Measurements from ENCODE around the gene ENPP6. TPM values are rescaled to one million over a fixed set of nuclear protein-coding genes. Genes with fewer than 3 reads are reported as not detected.

ENPP6 gene
- total RNA-seq, 4 donors from 2014 or later = 0.07 to 0.56 (median 0.20) TPM; not detected in 1

DNA sequence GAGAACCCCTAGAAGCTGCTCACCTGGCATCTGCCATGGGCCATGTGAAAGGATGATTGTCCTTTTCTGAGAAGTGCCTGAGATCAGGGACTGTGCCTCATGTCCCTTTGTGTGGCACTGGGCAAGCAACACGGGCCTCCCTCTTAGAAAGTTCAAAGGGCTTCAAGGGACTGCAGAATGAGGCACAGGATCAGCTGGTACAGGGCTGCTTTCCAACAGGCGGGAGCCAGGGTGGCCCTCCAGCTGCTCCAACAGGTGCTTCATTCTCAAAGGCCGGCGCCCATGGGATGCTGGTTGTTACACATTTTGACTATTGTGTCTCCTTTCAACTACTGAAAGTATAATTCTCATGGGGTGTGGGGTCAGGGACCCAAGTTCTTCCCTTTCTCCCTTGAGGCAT lies 114.7 kb downstream of the ENPP6 start:
- Histone ChIP-seq H3K9me3 (no peaks in the 10 kb centered on the region), H3K4me1 (no peaks in the 10 kb centered on the region)
- in situ Hi-C loops (cut with MboI; ENCODE audit: low sequenced_read_pairs in 4 of 4) = no loop called here

DNA sequence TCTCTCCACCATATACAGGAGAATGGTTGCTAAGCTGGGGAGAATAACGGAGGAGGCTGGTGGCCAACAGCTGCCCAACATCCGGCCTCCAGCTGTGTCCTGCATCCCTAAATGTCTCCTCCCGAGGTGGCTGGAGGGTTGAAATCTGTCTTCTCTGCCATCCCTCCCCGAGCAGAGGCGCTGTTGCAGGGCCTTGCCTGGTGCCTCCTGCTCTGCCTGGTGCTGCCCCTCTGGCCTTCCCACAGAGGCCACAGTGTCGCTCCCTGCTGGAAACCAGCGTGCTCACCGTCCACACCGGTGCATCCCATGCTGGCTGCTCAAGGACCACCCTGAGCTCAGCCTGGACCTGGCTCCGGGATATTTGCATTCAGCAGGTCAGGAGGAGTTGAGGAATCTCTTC lies 115.2 kb downstream of the ENPP6 start:
- Histone ChIP-seq H3K4me1 (no peaks in the 10 kb centered on the region), H3K9me3 (no peaks in the 10 kb centered on the region), H3K36me3 (no peaks in the 10 kb centered on the region), H3K4me3 (no peak overlapping the region), H3K27me3 (peaks cover 0 to 2% (median 0%) of the 10 kb centered on the region in 3 donors), H3K27ac (no peak overlapping the region)
- in situ Hi-C loops (cut with MboI; ENCODE audit: low sequenced_read_pairs in 4 of 4) = no loop called here
- TF ChIP-seq CTCF (IDR thresholded peaks at IDR 0.05 in 4 of 5, conservative IDR thresholded peaks at IDR 0.05 in 1 of 5) (no peak), POLR2A (IDR thresholded peaks at IDR 0.05) (no peak)
- no peak for DNase-seq
- no peak for ATAC-seq
- intact Hi-C loops (cut with DNase I; ENCODE audit: low total_unique reads) = no loop called here

More for the DNA sequence above, 114.7 kb downstream of the ENPP6 start:
- Histone ChIP-seq H3K27me3 (peaks cover 0 to 2% (median 0%) of the 10 kb centered on the region in 3 donors), H3K36me3 (no peaks in the 10 kb centered on the region), H3K4me3 (no peak overlapping the region), H3K27ac (no peak overlapping the region)
- intact Hi-C loops (cut with DNase I; ENCODE audit: low total_unique reads) = no loop called here
- no peak for ATAC-seq
- DNase-seq = no peak
- no peak for TF ChIP-seq CTCF (IDR thresholded peaks at IDR 0.05 in 4 of 5, conservative IDR thresholded peaks at IDR 0.05 in 1 of 5)
- TF ChIP-seq POLR2A (IDR thresholded peaks at IDR 0.05) = no peak

DNA sequence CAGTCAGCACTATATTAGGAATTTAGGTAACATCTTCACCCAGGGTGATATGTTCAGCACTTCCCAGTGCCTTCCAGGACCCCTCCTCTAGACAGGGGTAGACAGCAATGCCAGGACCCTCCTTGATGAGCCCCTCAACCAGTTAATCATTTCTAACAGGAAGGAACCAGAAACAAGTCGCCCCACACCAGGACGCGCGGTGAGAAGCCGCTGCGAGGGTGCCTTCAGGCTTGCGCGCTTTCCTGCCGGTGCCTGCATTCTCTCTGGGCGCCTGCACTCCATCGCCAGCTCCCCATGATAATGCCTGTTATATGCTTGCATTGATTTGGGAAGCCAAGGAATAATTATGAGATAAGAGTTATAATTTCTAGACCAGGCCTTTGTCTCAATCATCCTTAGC lies 116.0 kb downstream of the ENPP6 start:
- Histone ChIP-seq H3K4me1 (no peaks in the 10 kb centered on the region), H3K36me3 (no peaks in the 10 kb centered on the region), H3K4me3 (no peak overlapping the region), H3K27me3 (peaks cover 0 to 7% (median 2%) of the 10 kb centered on the region in 3 donors), H3K9me3 (no peaks in the 10 kb centered on the region), H3K27ac (no peak overlapping the region)
- DNase-seq (no peak), ATAC-seq (no peak)
- in situ Hi-C loops (cut with MboI; ENCODE audit: low sequenced_read_pairs in 4 of 4) (no loop called here), intact Hi-C loops (cut with DNase I; ENCODE audit: low total_unique reads) (no loop called here)
- TF ChIP-seq CTCF (IDR thresholded peaks at IDR 0.05 in 4 of 5, conservative IDR thresholded peaks at IDR 0.05 in 1 of 5) (no peak), POLR2A (IDR thresholded peaks at IDR 0.05) (no peak)

DNA sequence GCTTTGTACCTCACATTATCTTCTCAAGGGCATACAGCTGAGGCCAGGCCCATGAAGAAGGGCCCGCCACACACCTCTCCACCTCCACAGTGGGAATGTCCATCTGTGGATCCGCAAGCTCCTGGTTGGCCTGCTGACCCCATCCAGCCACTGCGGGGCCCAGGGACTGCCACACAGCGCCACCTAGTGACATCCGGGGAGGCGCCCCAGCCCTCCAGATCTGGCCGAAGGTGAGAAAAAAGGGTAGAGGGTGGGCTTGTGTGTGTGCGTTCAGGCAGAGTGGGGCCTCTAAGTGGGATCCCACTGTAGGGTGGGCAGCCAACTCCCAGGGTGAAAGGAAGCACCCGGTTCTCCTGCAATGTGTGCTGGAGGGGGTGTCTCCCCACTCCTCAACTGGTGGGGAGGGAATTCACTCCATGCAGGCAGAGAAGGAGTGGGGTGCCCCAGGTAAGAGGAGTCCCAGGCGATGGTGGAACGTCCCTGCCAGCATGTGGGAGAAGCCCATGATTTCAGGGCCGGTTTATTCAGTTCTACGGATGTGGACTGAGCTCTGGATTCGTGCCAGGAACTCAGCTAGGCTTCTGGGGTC lies 117.3 kb downstream of the ENPP6 start:
- TF ChIP-seq POLR2A (IDR thresholded peaks at IDR 0.05) = no peak
- peak in 3 of 5 experiments; percentile 44 to 58 (median 53) for TF ChIP-seq CTCF (IDR thresholded peaks at IDR 0.05 in 4 of 5, conservative IDR thresholded peaks at IDR 0.05 in 1 of 5)
- Histone ChIP-seq H3K27ac (no peak overlapping the region), H3K4me3 (no peak overlapping the region), H3K9me3 (no peaks in the 10 kb centered on the region), H3K36me3 (no peaks in the 10 kb centered on the region), H3K27me3 (peaks cover 0 to 8% (median 2%) of the 10 kb centered on the region in 3 donors), H3K4me1 (no peaks in the 10 kb centered on the region)
- intact Hi-C loops (cut with DNase I; ENCODE audit: low total_unique reads) (loop anchor here (1.0 kb wide), 1 partner anchor 260 kb away; no protein-coding TSS in a partner anchor), in situ Hi-C loops (cut with MboI; ENCODE audit: low sequenced_read_pairs in 4 of 4) (no loop called here)
- DNase-seq (peak in 1 of 2 donors; percentile 20), ATAC-seq (peak in 1 of 2 donors; percentile 36)
